Brain microvascular endothelial cell (primary cell): ENCODE data around the gene PABPN1.

Experiments used
- DNase-seq: peaks from one replicate; pipeline ENCODE4 v3.0.0-alpha.2; 2020
- H3K27ac ChIP-seq: fragments of 250-450 bp; sonication (Bioruptor Pico); 2 replicates; pipeline ENCODE4 v1.5.1; 2020; ENCODE audit warnings: mild to moderate bottlenecking, moderate library complexity
- H3K27me3 ChIP-seq: fragments of 250-450 bp; sonication (Bioruptor Pico); replicated peaks from 2 replicates; pipeline ENCODE4 v1.5.1; 2020; ENCODE audit warnings: mild to moderate bottlenecking
- H3K36me3 ChIP-seq: fragments of 250-450 bp; sonication (Bioruptor Pico); replicated peaks from 2 replicates; pipeline ENCODE4 v1.5.1; 2020; ENCODE audit warnings: mild to moderate bottlenecking
- H3K4me3 ChIP-seq: 2 replicates; pipeline ENCODE4 v1.5.1; 2011; ENCODE audit warnings: low read depth, mild to moderate bottlenecking, control low read depth, low read length, moderate library complexity
- in situ Hi-C: cut with HindIII; loops from 2 replicates; pipeline ENCODE4 v1.10.0; 2017; ENCODE audit warnings: low sequenced_read_pairs, low pct_ligation_motif_present
- TF ChIP-seq, protein P1 (sequence below): IDR thresholded peaks from 2 replicates; pipeline ENCODE4 v1.5.1; 2011; ENCODE audit warnings: low read depth, mild to moderate bottlenecking, moderate library complexity, low read length, control low read depth, inconsistent platforms; ENCODE audit errors: missing control alignments

PABPN1 gene

GRCh38 chr14:23326491-23327332, 5.5 kb downstream of the PABPN1 start:
- H3K27ac ChIP-seq = no peak overlapping the region
- no peak for DNase-seq
- in situ Hi-C loops = no loop called here
- TF ChIP-seq, protein P1, sequence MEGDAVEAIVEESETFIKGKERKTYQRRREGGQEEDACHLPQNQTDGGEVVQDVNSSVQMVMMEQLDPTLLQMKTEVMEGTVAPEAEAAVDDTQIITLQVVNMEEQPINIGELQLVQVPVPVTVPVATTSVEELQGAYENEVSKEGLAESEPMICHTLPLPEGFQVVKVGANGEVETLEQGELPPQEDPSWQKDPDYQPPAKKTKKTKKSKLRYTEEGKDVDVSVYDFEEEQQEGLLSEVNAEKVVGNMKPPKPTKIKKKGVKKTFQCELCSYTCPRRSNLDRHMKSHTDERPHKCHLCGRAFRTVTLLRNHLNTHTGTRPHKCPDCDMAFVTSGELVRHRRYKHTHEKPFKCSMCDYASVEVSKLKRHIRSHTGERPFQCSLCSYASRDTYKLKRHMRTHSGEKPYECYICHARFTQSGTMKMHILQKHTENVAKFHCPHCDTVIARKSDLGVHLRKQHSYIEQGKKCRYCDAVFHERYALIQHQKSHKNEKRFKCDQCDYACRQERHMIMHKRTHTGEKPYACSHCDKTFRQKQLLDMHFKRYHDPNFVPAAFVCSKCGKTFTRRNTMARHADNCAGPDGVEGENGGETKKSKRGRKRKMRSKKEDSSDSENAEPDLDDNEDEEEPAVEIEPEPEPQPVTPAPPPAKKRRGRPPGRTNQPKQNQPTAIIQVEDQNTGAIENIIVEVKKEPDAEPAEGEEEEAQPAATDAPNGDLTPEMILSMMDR = no peak
- peaks cover 27% of the 10 kb centered on the region for H3K36me3 ChIP-seq
- no peak overlapping the region for H3K4me3 ChIP-seq
- H3K27me3 ChIP-seq = no peaks in the 10 kb centered on the region

- TF ChIP-seq, protein P1 = peak; percentile 86
- DNase-seq = peak; percentile 69
- no peaks in the 10 kb centered on the region for H3K27me3 ChIP-seq
- H3K36me3 ChIP-seq = peaks cover 24% of the 10 kb centered on the region
- H3K4me3 ChIP-seq = no peak overlapping the region
- in situ Hi-C loops = no loop called here
- H3K27ac ChIP-seq = no peak overlapping the region
Measured at GRCh38 chr14:23327947-23328744, 6.9 kb downstream of the PABPN1 start.

- Histone ChIP-seq H3K36me3 (no peaks in the 10 kb centered on the region), H3K27me3 (no peaks in the 10 kb centered on the region), H3K27ac (no peak overlapping the region), H3K4me3 (no peak overlapping the region)
- no peak for DNase-seq
- in situ Hi-C loops = no loop called here
- TF ChIP-seq, protein P1 = no peak
Measured at GRCh38 chr14:23335623-23336022, 14.4 kb downstream of the PABPN1 start.

- no peak overlapping the region for H3K27ac ChIP-seq
- in situ Hi-C loops = no loop called here
- H3K36me3 ChIP-seq = no peaks in the 10 kb centered on the region
- TF ChIP-seq, protein P1 = no peak
- DNase-seq = no peak
- H3K27me3 ChIP-seq = no peaks in the 10 kb centered on the region
- no peak overlapping the region for H3K4me3 ChIP-seq
Measured at GRCh38 chr14:23339506-23340268, 18.4 kb downstream of the PABPN1 start.

DNA sequence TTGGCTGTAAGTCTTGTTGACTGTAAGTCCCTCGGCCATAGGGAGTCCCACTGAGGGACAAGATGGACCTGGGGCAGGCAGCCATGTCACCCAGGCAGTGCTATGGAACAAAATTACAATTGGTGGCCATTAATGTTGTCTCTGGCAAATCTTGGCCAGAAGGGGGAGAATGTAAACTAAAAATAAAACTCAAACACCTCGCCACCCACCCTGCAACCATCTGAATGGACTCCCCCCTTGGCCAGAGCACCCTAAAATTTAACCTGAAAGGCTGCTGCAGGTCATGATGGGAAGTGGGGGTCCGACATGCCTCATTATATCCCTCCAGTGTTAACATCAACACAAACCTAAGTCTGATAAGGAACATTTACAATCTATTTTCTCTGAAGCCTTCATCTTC, 23.2 kb downstream of the PABPN1 start:
- H3K36me3 ChIP-seq = no peaks in the 10 kb centered on the region
- no peaks in the 10 kb centered on the region for H3K27me3 ChIP-seq
- no peak overlapping the region for H3K27ac ChIP-seq
- H3K4me3 ChIP-seq = no peak overlapping the region
- TF ChIP-seq, protein P1 = peak; percentile 26
- no peak for DNase-seq
- in situ Hi-C loops = no loop called here
